Frontal cortex (tissue), 1 donor: ENCODE results near the gene TRAF3. TPM values are rescaled to one million over a fixed set of nuclear protein-coding genes. Genes with fewer than 3 reads are reported as not detected.

Source experiments
- small RNA-seq: library from RNA; depleted of rRNA; stranded (forward); fragments of <200 nt; gene quantifications from one replicate; pipeline ENCODE3, GENCODE V24; 2014
- total RNA-seq: library from RNA; depleted of rRNA; stranded (reverse); fragments of >200 nt; gene quantifications from one replicate; pipeline ENCODE4 v1.2.3, GENCODE V29; 2014

Gene TRAF3
- total RNA-seq, 1 donor from 2014 or later, result 15.1 TPM

Small RNA genes lying within 50 kb of the gene (small RNA-seq; reads per million reads assigned to genes)
- gene RNU6-1316P, result not detected

Other genes with a start within 250 kb of the TRAF3 start
- gene RCOR1, start 184.8 kb upstream of the TRAF3 start, total RNA-seq, result 7.3 TPM
- gene AMN, start 145.2 kb downstream of the TRAF3 start, total RNA-seq, result under 0.01 TPM